Measurements from ENCODE around the gene RPA3.

RPA3 gene

DNA sequence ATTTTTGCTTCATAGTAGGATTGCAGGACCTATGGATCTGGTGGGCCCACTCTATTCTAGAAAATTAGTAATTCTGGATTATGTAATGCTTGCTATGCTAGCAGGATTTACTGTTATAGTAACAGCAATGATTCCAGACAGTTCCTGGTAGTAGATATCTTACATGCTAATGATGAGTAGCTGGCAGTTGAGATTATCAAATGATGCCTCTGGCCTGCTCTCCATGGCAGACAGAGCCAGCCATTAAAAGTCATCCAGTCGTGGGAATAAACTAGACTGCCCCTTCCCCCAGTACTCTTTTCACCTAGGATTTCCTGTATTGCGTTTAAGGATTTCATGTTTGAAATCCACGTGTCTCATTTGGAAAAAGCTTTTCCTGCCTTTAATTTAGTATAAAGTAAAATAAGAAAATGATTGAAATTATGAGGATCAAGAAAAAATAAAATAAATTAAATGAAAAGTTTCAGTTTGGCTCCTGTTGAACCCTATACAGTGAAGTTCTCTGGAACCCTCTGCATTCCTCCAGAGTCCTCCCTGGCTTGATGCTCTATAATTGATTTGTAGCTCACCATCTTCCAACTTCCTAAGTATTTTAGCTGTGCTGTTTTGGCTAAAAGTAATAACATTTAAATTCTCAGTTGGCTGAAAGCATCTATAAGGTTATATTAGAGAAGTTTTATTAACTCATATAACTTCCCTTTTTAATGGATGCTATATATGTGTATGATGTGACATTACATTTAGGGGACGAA, 63.3 kb downstream of the RPA3 start:
- no peak for DNase-seq
- in situ Hi-C loops (cut with HindIII; ENCODE audit: low pct_ligation_motif_present, low sequenced_read_pairs): no loop called here

GRCh38 chr7:7653593-7654187, 64.7 kb downstream of the RPA3 start:
- no peaks in the 10 kb centered on the region for H3K36me3 ChIP-seq (replicated peaks)
- no peaks in the 10 kb centered on the region for H3K27me3 ChIP-seq (replicated peaks)
- H3K27ac ChIP-seq: no peak overlapping the region
- DNase-seq: no peak
- H3K4me3 ChIP-seq (ENCODE audit: low read depth, low read length): no peak overlapping the region
- TF ChIP-seq, protein P1, sequence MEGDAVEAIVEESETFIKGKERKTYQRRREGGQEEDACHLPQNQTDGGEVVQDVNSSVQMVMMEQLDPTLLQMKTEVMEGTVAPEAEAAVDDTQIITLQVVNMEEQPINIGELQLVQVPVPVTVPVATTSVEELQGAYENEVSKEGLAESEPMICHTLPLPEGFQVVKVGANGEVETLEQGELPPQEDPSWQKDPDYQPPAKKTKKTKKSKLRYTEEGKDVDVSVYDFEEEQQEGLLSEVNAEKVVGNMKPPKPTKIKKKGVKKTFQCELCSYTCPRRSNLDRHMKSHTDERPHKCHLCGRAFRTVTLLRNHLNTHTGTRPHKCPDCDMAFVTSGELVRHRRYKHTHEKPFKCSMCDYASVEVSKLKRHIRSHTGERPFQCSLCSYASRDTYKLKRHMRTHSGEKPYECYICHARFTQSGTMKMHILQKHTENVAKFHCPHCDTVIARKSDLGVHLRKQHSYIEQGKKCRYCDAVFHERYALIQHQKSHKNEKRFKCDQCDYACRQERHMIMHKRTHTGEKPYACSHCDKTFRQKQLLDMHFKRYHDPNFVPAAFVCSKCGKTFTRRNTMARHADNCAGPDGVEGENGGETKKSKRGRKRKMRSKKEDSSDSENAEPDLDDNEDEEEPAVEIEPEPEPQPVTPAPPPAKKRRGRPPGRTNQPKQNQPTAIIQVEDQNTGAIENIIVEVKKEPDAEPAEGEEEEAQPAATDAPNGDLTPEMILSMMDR (IDR thresholded peaks at IDR 0.05; ENCODE audit: low read depth, low read length, missing control alignments): peak; percentile 72
- in situ Hi-C loops (cut with HindIII; ENCODE audit: low pct_ligation_motif_present, low sequenced_read_pairs): no loop called here

More for the DNA sequence above, 63.3 kb downstream of the RPA3 start:
- Histone ChIP-seq H3K4me3 (ENCODE audit: low read depth, low read length) (no peak overlapping the region), H3K27ac (no peak overlapping the region), H3K36me3 (replicated peaks) (no peaks in the 10 kb centered on the region), H3K27me3 (replicated peaks) (no peaks in the 10 kb centered on the region)
- TF ChIP-seq, protein P1 (IDR thresholded peaks at IDR 0.05; ENCODE audit: low read depth, low read length, missing control alignments): no peak

DNA sequence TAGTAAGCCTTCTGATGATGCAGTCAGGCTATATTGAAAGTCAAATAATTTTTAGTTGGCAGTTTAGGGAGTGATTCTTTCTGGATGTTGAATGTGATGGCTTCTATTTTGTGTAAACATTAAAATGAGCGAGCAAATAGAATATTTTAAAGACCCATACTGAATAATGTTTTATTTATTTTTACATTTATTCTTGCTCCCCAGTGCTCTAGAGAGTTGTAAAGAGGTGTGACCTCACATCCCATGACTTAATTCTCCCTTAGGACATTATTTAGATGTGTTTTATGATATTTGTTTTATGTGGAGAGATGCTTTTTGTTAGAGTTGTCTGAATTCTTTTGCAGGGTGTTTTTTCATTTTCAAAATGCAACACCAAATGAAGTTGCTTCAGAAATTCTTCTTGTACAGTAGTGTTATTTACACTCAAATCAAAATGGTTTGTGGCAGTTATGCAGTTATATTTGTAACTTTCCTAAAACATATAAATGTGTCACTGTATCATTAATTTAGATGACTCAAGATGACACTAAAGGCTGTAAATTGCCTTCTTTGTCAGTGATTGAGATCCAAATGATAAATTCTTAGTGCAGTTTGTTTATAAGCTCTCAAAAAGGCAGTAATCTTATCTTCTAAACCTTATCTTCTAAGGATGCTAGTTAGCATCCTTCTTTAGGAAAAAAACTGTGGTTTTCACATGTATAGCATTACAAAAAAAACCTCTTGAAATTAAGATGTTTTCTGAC, 65.4 kb downstream of the RPA3 start:
- TF ChIP-seq, protein P1 (IDR thresholded peaks at IDR 0.05; ENCODE audit: low read depth, low read length, missing control alignments): no peak
- in situ Hi-C loops (cut with HindIII; ENCODE audit: low pct_ligation_motif_present, low sequenced_read_pairs): no loop called here
- Histone ChIP-seq H3K36me3 (replicated peaks) (no peaks in the 10 kb centered on the region), H3K27ac (no peak overlapping the region), H3K27me3 (replicated peaks) (no peaks in the 10 kb centered on the region), H3K4me3 (ENCODE audit: low read depth, low read length) (no peak overlapping the region)
- DNase-seq: no peak

- H3K36me3 ChIP-seq (replicated peaks): no peaks in the 10 kb centered on the region
- H3K27ac ChIP-seq: no peak overlapping the region
- no peak for DNase-seq
- no peaks in the 10 kb centered on the region for H3K27me3 ChIP-seq (replicated peaks)
- TF ChIP-seq, protein P1 (IDR thresholded peaks at IDR 0.05; ENCODE audit: low read depth, low read length, missing control alignments): no peak
- no peak overlapping the region for H3K4me3 ChIP-seq (ENCODE audit: low read depth, low read length)
- in situ Hi-C loops (cut with HindIII; ENCODE audit: low pct_ligation_motif_present, low sequenced_read_pairs): no loop called here
Measured at GRCh38 chr7:7651479-7651878, 66.9 kb downstream of the RPA3 start.

GRCh38 chr7:7650682-7651206, 67.7 kb downstream of the RPA3 start:
- TF ChIP-seq, protein P1 (IDR thresholded peaks at IDR 0.05; ENCODE audit: low read depth, low read length, missing control alignments): no peak
- H3K27ac ChIP-seq: no peak overlapping the region
- H3K4me3 ChIP-seq (ENCODE audit: low read depth, low read length): no peak overlapping the region
- no peaks in the 10 kb centered on the region for H3K27me3 ChIP-seq (replicated peaks)
- H3K36me3 ChIP-seq (replicated peaks): no peaks in the 10 kb centered on the region
- DNase-seq: no peak
- in situ Hi-C loops (cut with HindIII; ENCODE audit: low pct_ligation_motif_present, low sequenced_read_pairs): no loop called here
